Heart right ventricle (tissue), 16 donors: ENCODE measurements around the gene LTF. TPM values are rescaled to one million over a fixed set of nuclear protein-coding genes. Genes with fewer than 3 reads are reported as not detected.
A peak's percentile ranks its signal among the peaks of the same experiment; 100 is the strongest.
"Not testable (repeated sequence)": the region's sequence is repeated elsewhere in the genome, so short reads cannot be mapped to it uniquely, and the experiment has no call there.

ENCODE experiments used
- ATAC-seq, 8 donors: fragments of 200-7000 bp; cut with Tn5 transposase; one replicate each; pipeline ENCODE4 v1.9.1; 2020; ENCODE audit warnings: mild to moderate bottlenecking in 8 of 8, moderate library complexity in 8 of 8, moderate number of reproducible peaks in 1 of 8
- DNase-seq, 2 donors: peaks; one replicate each; pipeline ENCODE4 v3.0.0-alpha.2; 2020
- H3K27ac ChIP-seq, 10 donors: fragments of 200-600 bp; sonication (generic) in 2 of 10; one replicate each; pipeline versions ENCODE4 v1.5.0 to v1.8.0; 2020 to 2022; ENCODE audit warnings: mild to moderate bottlenecking in 3 of 10
- H3K27me3 ChIP-seq, 7 donors: fragments of 200-600 bp; one replicate each; pipeline ENCODE4 v1.8.0; 2021 to 2022; ENCODE audit warnings: mild to moderate bottlenecking in 2 of 7
- H3K36me3 ChIP-seq, 9 donors: fragments of 200-600 bp; sonication (generic) in 1 of 9; one replicate each; pipeline versions ENCODE4 v1.5.0 to v1.8.0; 2020 to 2022; ENCODE audit warnings: mild to moderate bottlenecking in 2 of 9
- H3K4me1 ChIP-seq, 9 donors: fragments of 200-600 bp; sonication (generic) in 1 of 9; one replicate each; pipeline versions ENCODE4 v1.5.0 to v1.8.0; 2020 to 2022; ENCODE audit warnings: mild to moderate bottlenecking in 4 of 9
- H3K4me3 ChIP-seq, 10 donors: fragments of 200-600 bp; sonication (generic) in 2 of 10; one replicate each; pipeline versions ENCODE4 v1.5.0 to v1.8.0; 2020 to 2022; ENCODE audit warnings: mild to moderate bottlenecking in 7 of 10, moderate library complexity in 2 of 10
- H3K9me3 ChIP-seq, 11 donors: fragments of 200-600 bp in 10 of 11; sonication (generic) in 2 of 11; one replicate each; pipeline versions ENCODE4 v1.5.0 to v1.8.0; 2013 to 2022; ENCODE audit warnings: mild to moderate bottlenecking in 2 of 11, control low read depth in 1 of 11, moderate library complexity in 1 of 11
- CTCF ChIP-seq, 9 donors: fragments of 200-600 bp; sonication (generic) in 2 of 9; IDR thresholded peaks; one replicate each; pipeline versions ENCODE4 v1.5.0 to v1.8.0; 2021 to 2022; ENCODE audit warnings: antibody characterized with exemption in 9 of 9, mild to moderate bottlenecking in 5 of 9, moderate library complexity in 1 of 9
- WGBS, 2 donors: extraction: QIAGEN DNeasy Blood & Tissue Kit; methylation state at CpG; one replicate each; pipeline ENCODE4 v1.1.7; 2013; ENCODE audit warnings: inconsistent platforms in 1 of 2; 5-methylcytosine and 5-hydroxymethylcytosine counted together
- intact Hi-C, 10 donors: fragments of 100-400 bp; cut with DNase I; formaldehyde crosslinking; loops; one replicate each; pipeline versions ENCODE4 v1.11.1 to v1.14.2; 2022
- polyA plus RNA-seq, 2 donors: library from polyadenylated mRNA; stranded (reverse); fragments of 200-250 nt; gene quantifications; one replicate each; pipeline ENCODE4 v1.2.3, GENCODE V29; 2013
- total RNA-seq, 10 donors: library from RNA; stranded (reverse); fragmentation: NEBNext Ultra II Directional in 3 of 10; extraction: Animal tissue kit (Norgen Biotek cat#: 25700) in 3 of 10; gene quantifications; one replicate each; pipeline versions ENCODE4 v1.2.1 to v1.2.4, GENCODE V29; 2021 to 2023
- donor health status: Arrhythmogenic right ventricular cardiomyopathy.
- donor health status: ischemic (EF 13 %, LVEDD 7.1; RV severe dilation, severe dysfunction).
- donor health status: healthy with polysubstance abuse.
- donor health status: DM: no; HTN: yes; CAD: no.
- donor health status: DM: no; HTN: no; CAD: no.
- donor health status: ischemic (EF 25% LVEDD 6.9; RV normal size, moderate dysfunction).
- donor health status: ischemic (EF 25% LVEDD 5.7; RV mildly dilated, moderate dysfunction).
- donor health status: healthy.
- donor health status: DM: yes; HTN: yes; CAD: no.
- donor health status: Ischemic cardiomyopathy.
- donor health status: ischemic (EF 35%, LVEDD 5.7; RV mildly dilated, moderate dysfunction).
- donor health status: nonischemic (EF 11% LVEDD 7.7; RV severe dilation, severe dysfunction).
- donor health status: DM: yes; HTN: yes; CAD: no.
- donor health status: PGD.
- donor health status: ischemic (EF 29% LVEDD 5.4; RV normal size, mild dysfunction).
- donor health status: nonischemic (EF 23%, LVEDD 6.1; RV moderate dilation, normal function).

LTF gene
- total and polyA plus RNA-seq, 12 donors = 1.7 to 7.7 (median 2.9) TPM

GRCh38 chr3:46433841-46434240 lies 30.9 kb downstream of the LTF start:
- Histone ChIP-seq H3K36me3 (peaks cover 0 to 58% (median 0%) of the 10 kb centered on the region in 9 donors), H3K9me3 (peaks cover 0 to 22% (median 8%) of the 10 kb centered on the region in 11 donors), H3K27me3 (no peaks in the 10 kb centered on the region), H3K4me3 (no peak overlapping the region), H3K27ac (no peak overlapping the region), H3K4me1 (no peaks in the 10 kb centered on the region)
- 95 to 98% methylated on average over 1 of the region's 1 CpG for WGBS, 2 donors
- ATAC-seq (peak in 1 of 8 donors; percentile 55), DNase-seq (no peak)
- intact Hi-C loops = loop anchor here in 1 of 10 donors (10.0 kb wide), 1 partner anchor 149 kb away; no protein-coding TSS in a partner anchor
- TF ChIP-seq CTCF (IDR thresholded peaks at IDR 0.05) = no peak

- ATAC-seq, H3K4me1 ChIP-seq, H3K27ac ChIP-seq, DNase-seq, H3K4me3 ChIP-seq, H3K27me3 ChIP-seq: not testable (repeated sequence)
- 69 to 78% methylated on average over 4 of the region's 4 CpGs for WGBS, 2 donors
- intact Hi-C loops = loop anchor here in 1 of 10 donors (10.0 kb wide), 1 partner anchor 148 kb away; no protein-coding TSS in a partner anchor
- Histone ChIP-seq H3K9me3 (peaks cover 0 to 22% (median 8%) of the 10 kb centered on the region in 11 donors), H3K36me3 (peaks cover 0 to 51% (median 0%) of the 10 kb centered on the region in 9 donors)
Observed at GRCh38 chr3:46433118-46433517, 31.6 kb downstream of the LTF start.

- not testable (repeated sequence) for H3K4me3 ChIP-seq, H3K27ac ChIP-seq, H3K27me3 ChIP-seq, ATAC-seq, H3K4me1 ChIP-seq, DNase-seq
- H3K9me3 ChIP-seq = peaks cover 0 to 22% (median 8%) of the 10 kb centered on the region in 11 donors
- 87 to 88% methylated on average over 5 of the region's 5 CpGs for WGBS, 2 donors
- intact Hi-C loops = loop anchor here in 1 of 10 donors (10.0 kb wide), 1 partner anchor 147 kb away; no protein-coding TSS in a partner anchor
- H3K36me3 ChIP-seq = peaks cover 0 to 42% (median 0%) of the 10 kb centered on the region in 9 donors
Observed at GRCh38 chr3:46431905-46432304, 32.8 kb downstream of the LTF start.

DNA sequence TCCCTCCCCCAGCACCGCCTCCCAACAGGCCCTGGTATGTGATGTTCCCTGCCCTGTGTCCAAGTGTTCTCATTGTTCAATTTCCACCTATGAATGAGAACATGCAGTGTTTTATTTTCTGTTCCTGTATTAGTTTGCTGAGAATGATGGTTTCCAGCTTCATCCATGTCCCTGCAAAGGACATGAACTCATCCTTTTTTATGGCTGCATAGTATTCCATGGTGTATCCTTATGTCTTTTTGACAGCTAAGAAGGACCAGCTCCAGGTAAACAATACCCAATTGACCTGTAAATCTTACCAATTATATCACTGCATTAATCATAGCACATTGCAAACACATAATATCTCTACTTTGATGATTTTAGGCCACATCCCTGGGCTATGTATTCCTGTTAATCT lies 33.8 kb downstream of the LTF start:
- H3K4me3 ChIP-seq, H3K4me1 ChIP-seq, H3K27ac ChIP-seq, DNase-seq, H3K27me3 ChIP-seq, ATAC-seq: not testable (repeated sequence)
- peaks cover 0 to 22% (median 8%) of the 10 kb centered on the region in 11 donors for H3K9me3 ChIP-seq
- intact Hi-C loops = loop anchor here in 1 of 10 donors (10.0 kb wide), 1 partner anchor 146 kb away; no protein-coding TSS in a partner anchor
- peaks cover 0 to 32% (median 0%) of the 10 kb centered on the region in 9 donors for H3K36me3 ChIP-seq
- 95 to 100% methylated on average over 1 of the region's 1 CpG for WGBS, 2 donors

DNA sequence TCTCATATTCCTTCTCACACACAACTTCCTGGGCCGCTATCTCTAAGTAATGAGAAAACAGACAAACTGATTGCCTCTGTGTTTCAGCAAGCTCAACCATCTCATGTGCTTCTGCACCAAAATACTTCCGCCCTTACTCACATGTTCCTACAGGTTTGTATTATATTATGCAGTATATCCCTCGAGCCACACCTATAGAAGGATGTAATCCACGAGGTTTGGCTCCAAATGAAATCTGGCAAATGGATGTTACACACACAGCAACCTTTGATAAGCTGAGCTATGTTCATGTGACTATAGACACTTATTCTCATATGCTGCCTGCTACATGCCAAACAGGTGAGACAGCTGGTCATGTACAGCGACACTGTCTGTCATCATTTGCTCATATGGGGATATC lies 35.0 kb downstream of the LTF start:
- H3K27me3 ChIP-seq = no peaks in the 10 kb centered on the region
- TF ChIP-seq CTCF (IDR thresholded peaks at IDR 0.05) = no peak
- intact Hi-C loops = loop anchor here in 4 of 10 donors (5.0 to 10.0 kb wide), 3 partner anchors 145 to 155 kb away; no protein-coding TSS in a partner anchor
- H3K4me3 ChIP-seq = no peak overlapping the region
- peaks cover 0 to 22% (median 8%) of the 10 kb centered on the region in 11 donors for H3K9me3 ChIP-seq
- peaks cover 0 to 20% (median 0%) of the 10 kb centered on the region in 9 donors for H3K36me3 ChIP-seq
- ATAC-seq = no peak
- no peak for DNase-seq
- WGBS, 2 donors = 78 to 85% methylated on average over 5 of the region's 5 CpGs
- peaks cover 0 to 7% (median 0%) of the 10 kb centered on the region in 9 donors for H3K4me1 ChIP-seq
- no peak overlapping the region for H3K27ac ChIP-seq

DNA sequence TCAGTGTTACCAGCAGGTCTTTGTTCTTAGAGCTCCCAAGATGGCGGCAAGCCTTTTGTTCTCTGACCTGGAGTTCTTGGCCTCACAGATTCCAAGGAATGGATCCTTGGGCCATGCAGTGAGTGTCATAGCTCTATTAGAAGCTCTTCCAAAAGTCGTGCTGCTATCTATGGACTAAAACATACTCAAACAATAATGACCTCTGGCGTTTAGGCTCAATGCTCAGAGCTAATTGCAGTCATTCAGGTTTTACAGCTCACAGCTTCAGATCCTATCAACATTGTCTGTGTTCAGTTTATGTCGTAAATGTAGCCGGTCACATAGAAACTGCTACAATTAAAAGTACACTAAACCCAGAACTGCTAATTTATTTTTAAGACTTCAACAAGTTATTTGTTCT lies 35.5 kb downstream of the LTF start:
- H3K27ac ChIP-seq = no peak overlapping the region
- H3K4me1 ChIP-seq = peaks cover 0 to 7% (median 0%) of the 10 kb centered on the region in 9 donors
- no peak for ATAC-seq
- intact Hi-C loops = loop anchor here in 3 of 10 donors (5.0 to 10.0 kb wide), 3 partner anchors 144 to 154 kb away; no protein-coding TSS in a partner anchor
- no peak for TF ChIP-seq CTCF (IDR thresholded peaks at IDR 0.05)
- H3K4me3 ChIP-seq = no peak overlapping the region
- no peaks in the 10 kb centered on the region for H3K27me3 ChIP-seq
- no peak for DNase-seq
- WGBS, 2 donors = 82 to 85% methylated on average over 5 of the region's 5 CpGs
- peaks cover 0 to 17% (median 0%) of the 10 kb centered on the region in 9 donors for H3K36me3 ChIP-seq
- H3K9me3 ChIP-seq = peaks cover 0 to 22% (median 8%) of the 10 kb centered on the region in 11 donors
